GM12878 (cell line): ENCODE data around the gene ANKRD33B. TPM values are rescaled to one million over a fixed set of nuclear protein-coding genes. Genes with fewer than 3 reads are reported as not detected.

Source experiments
- ATAC-seq: fragments of 200-7000 bp; cut with Tn5 transposase; 3 replicates; pipeline ENCODE4 v1.9.1; 2020; ENCODE audit warnings: mild to moderate bottlenecking, moderate library complexity
- BruUV-seq: library from RNA; stranded (reverse); fragments of 400-500 nt; replicated peaks from 2 replicates; lab custom pipeline; 2021; lab: Mats Ljungman, UMichigan
- CTCF ChIA-PET: fragments of 300-600 bp; sonication (Branson Sonifier 250); formaldehyde crosslinking; extraction: SDS; loops from one replicate; lab custom pipeline; 2021; ENCODE audit warnings: inconsistent platforms; lab: Yijun Ruan, JAX
- POLR2A ChIA-PET: fragments of 350-600 bp; formaldehyde crosslinking; extraction: SDS; loops from one replicate; lab custom pipeline; 2021; ENCODE audit warnings: inconsistent platforms; lab: Charles Lee
- RAD21 ChIA-PET: fragments of 300-600 bp; sonication (Branson Sonifier 250); formaldehyde crosslinking; loops from one replicate; lab custom pipeline; 2023; ENCODE audit warnings: antibody characterized with exemption; ENCODE audit not compliant: unreplicated experiment; lab: Charles Lee
- SMC1A ChIA-PET: fragments of 300-600 bp; sonication (Branson Sonifier 250); formaldehyde crosslinking; loops from one replicate; lab custom pipeline; 2023; ENCODE audit not compliant: unreplicated experiment, uncharacterized antibody; lab: Charles Lee
- DNase-seq: peaks from one replicate; pipeline ENCODE4 v3.0.0-alpha.2; 2011; ENCODE audit warnings: low read depth, low spot score
- FAIRE-seq: peaks from 3 replicates; lab custom pipeline; 2011; peaks lifted over from hg19 to GRCh38; lab: Jason Lieb, UNC
- H2AFZ ChIP-seq: 2 replicates; pipeline ENCODE4 v1.6.0; 2011; ENCODE audit warnings: low read depth, low read length, control low read depth; ENCODE audit not compliant: control insufficient read depth
- H3K27ac ChIP-seq: 2 replicates; pipeline ENCODE4 v1.5.1; 2011; ENCODE audit warnings: control low read depth; ENCODE audit not compliant: control insufficient read depth, insufficient read depth
- H3K27me3 ChIP-seq, 2 experiments: replicated peaks in 1 of 2; 2 replicates each; pipeline versions ENCODE4 v1.6.0 to v1.6.1; 2011; ENCODE audit warnings: low read length in 1 of 2; ENCODE audit not compliant: control insufficient read depth in 2 of 2, insufficient read depth in 2 of 2
- H3K36me3 ChIP-seq, 2 experiments: 2 replicates each; pipeline ENCODE4 v1.5.1; 2011; ENCODE audit warnings: low read length in 1 of 2; ENCODE audit not compliant: control insufficient read depth in 2 of 2, insufficient read depth in 2 of 2
- H3K4me1 ChIP-seq: 2 replicates; pipeline ENCODE4 v1.6.1; 2011; ENCODE audit warnings: mild to moderate bottlenecking, low read length, moderate library complexity, mixed read lengths; ENCODE audit not compliant: control insufficient read depth, insufficient read depth
- H3K4me2 ChIP-seq: 2 replicates; pipeline ENCODE4 v1.6.0; 2011; ENCODE audit warnings: control low read depth; ENCODE audit not compliant: control insufficient read depth, insufficient read depth
- H3K4me3 ChIP-seq: fragments of 200-600 bp; sonication (generic); 2 replicates; pipeline ENCODE4 v1.5.1; 2016
- H3K79me2 ChIP-seq: 2 replicates; pipeline ENCODE4 v1.6.0; 2011; ENCODE audit warnings: low read length; ENCODE audit not compliant: control insufficient read depth, insufficient read depth
- H3K9ac ChIP-seq: 2 replicates; pipeline ENCODE4 v1.8.0; 2011; ENCODE audit warnings: low read length, control low read depth, mixed read lengths; ENCODE audit not compliant: control insufficient read depth, insufficient read depth
- H3K9me3 ChIP-seq: replicated peaks from 3 replicates; pipeline ENCODE4 v1.5.1; 2011; ENCODE audit warnings: mild to moderate bottlenecking, low read length; ENCODE audit not compliant: control insufficient read depth, insufficient read depth
- H4K20me1 ChIP-seq: 2 replicates; pipeline ENCODE4 v1.6.0; 2011; ENCODE audit not compliant: control insufficient read depth, insufficient read depth
- ASH2L ChIP-seq: fragments of 300-600, 200-600 bp; sonication (generic); IDR thresholded peaks from 2 replicates; pipeline ENCODE4 v1.6.1; 2017; ENCODE audit warnings: low read depth, mild to moderate bottlenecking, borderline replicate concordance
- CBFB ChIP-seq: IDR thresholded peaks from 2 replicates; pipeline ENCODE4 v1.6.1; 2016; ENCODE audit warnings: antibody characterized with exemption, low read depth
- DPF2 ChIP-seq: fragments of 450-650 bp; IDR thresholded peaks from 2 replicates; pipeline ENCODE4 v1.6.1; 2017; ENCODE audit warnings: mild to moderate bottlenecking
- HDGF ChIP-seq: fragments of 450-650 bp; IDR thresholded peaks from 2 replicates; pipeline ENCODE4 v1.6.1; 2016; ENCODE audit warnings: antibody characterized with exemption
- LARP7 ChIP-seq: fragments of 450-650 bp; IDR thresholded peaks from 2 replicates; pipeline ENCODE4 v1.6.1; 2017; ENCODE audit warnings: mild to moderate bottlenecking
- MYB ChIP-seq: fragments of 150-350 bp; IDR thresholded peaks from 2 replicates; pipeline ENCODE4 v1.6.1; 2014; ENCODE audit warnings: mild to moderate bottlenecking, low read depth, low read length, borderline replicate concordance
- PAX8 ChIP-seq: fragments of 450-650 bp; IDR thresholded peaks from 2 replicates; pipeline ENCODE4 v1.6.1; 2017; ENCODE audit warnings: mild to moderate bottlenecking, moderate library complexity
- PBX3 ChIP-seq: IDR thresholded peaks from 2 replicates; pipeline ENCODE4 v1.6.1; 2011; ENCODE audit warnings: mild to moderate bottlenecking, low read depth, low read length, moderate library complexity; ENCODE audit not compliant: insufficient replicate concordance
- ZBTB40 ChIP-seq: fragments of 450-650 bp; IDR thresholded peaks from 2 replicates; pipeline ENCODE4 v1.6.1; 2016; ENCODE audit warnings: mild to moderate bottlenecking, moderate library complexity, borderline replicate concordance
- ZNF592 ChIP-seq: fragments of 450-650 bp; IDR thresholded peaks from 2 replicates; pipeline ENCODE4 v1.6.1; 2017; ENCODE audit warnings: mild to moderate bottlenecking, moderate library complexity
- WGBS: methylation state at CpG from one replicate; pipeline ENCODE4 v1.1.6; 2016; ENCODE audit warnings: low lambda C conversion rate; ENCODE audit not compliant: insufficient replicate concordance, insufficient coverage; ENCODE audit errors: missing lambda C conversion rate; 5-methylcytosine and 5-hydroxymethylcytosine counted together
- in situ Hi-C: fragments of 300-500 bp; cut with MboI; formaldehyde crosslinking; loops from 9 replicates; pipeline ENCODE4 v1.14.3; 2018; ENCODE audit warnings: mixed read lengths
- intact Hi-C: fragments of 100-400 bp; cut with micrococcal nuclease; formaldehyde crosslinking; loops from one replicate; pipeline ENCODE4 v1.14.2; 2022; ENCODE audit not compliant: unreplicated experiment
- polyA plus RNA-seq, 11 experiments: library from polyadenylated mRNA; depleted of rRNA in 4 of 11; unstranded in 6 of 11; stranded (reverse) in 5 of 11; fragments of >200 nt; fragmentation: Nextera tagmentation in 4 of 11; fragmentation: Illumina TruSeq in 1 of 11; extraction: Ambion mirVana in 4 of 11; extraction: Trizol in 1 of 11; gene quantifications; 1 replicate in 1 of 11; 2 replicates in 10 of 11; pipeline versions ENCODE4 v1.2.1 to v1.2.3, GENCODE V29; 2011 to 2016; ENCODE audit warnings: inconsistent platforms in 2 of 11, missing spikeins in 2 of 11, low read depth in 1 of 11
- total RNA-seq, 4 experiments: library from RNA; depleted of rRNA in 3 of 4; stranded (reverse); fragments of >200 nt in 3 of 4; fragmentation: Illumina TruSeq in 1 of 4; extraction: Trizol in 1 of 4; gene quantifications; 2 replicates each; pipeline versions ENCODE4 v1.2.1 to v1.2.3, GENCODE V29; 2013 to 2021
- TF ChIP-seq, protein P1 (sequence below): IDR thresholded peaks from 2 replicates; pipeline ENCODE4 v1.6.1; 2012; ENCODE audit warnings: low read depth, low read length, improper control_type of control experiment

Gene ANKRD33B
- total and polyA plus RNA-seq, 10 of the 15 experiments (the other 5 are each of a cell fraction or from before 2014, with no cell fraction given): 4.9 to 61.6 (median 15.6) TPM

DNA sequence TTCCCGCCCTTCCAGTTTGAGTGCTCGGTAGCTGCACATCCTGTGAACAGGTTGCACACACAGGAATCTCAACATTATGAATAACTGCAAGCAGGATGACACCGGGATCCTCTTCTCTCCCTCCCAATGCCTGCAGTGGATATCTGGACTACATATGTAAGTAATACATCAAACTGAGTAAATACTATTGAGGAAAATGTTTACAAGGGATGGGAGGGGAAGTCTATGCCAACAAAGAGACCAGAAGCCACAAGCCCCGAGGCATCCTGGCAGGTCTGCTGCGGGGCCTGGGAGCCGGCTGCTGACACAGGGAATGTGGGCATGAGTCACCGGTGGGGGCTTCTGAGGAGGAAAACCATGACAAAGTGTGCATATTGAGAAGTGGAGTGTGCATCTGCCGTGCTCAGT, 8.6 kb upstream of the ANKRD33B start (continued):
- TF ChIP-seq, protein P1, sequence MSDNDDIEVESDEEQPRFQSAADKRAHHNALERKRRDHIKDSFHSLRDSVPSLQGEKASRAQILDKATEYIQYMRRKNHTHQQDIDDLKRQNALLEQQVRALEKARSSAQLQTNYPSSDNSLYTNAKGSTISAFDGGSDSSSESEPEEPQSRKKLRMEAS: no peak
- TF ChIP-seq LARP7 (no peak), HDGF (no peak), MYB (no peak), CBFB (no peak), ASH2L (no peak), DPF2 (no peak)
- TF ChIP-seq, all 136 proteins: peak for 0

GRCh38 chr5:10556289-10556807, 7.5 kb upstream of the ANKRD33B start:
- no peaks in the 10 kb centered on the region for H3K36me3 ChIP-seq
- DNase-seq (no peak), FAIRE-seq (no peak), ATAC-seq (no peak)
- peak overlapping the region; percentile 47 for H3K4me2 ChIP-seq
- ChIA-PET SMC1A (interaction anchor here (1.0 to 1.8 kb wide), 3 partner anchors 19 to 55 kb away, joined by 3 to 4 read pairs (median 4); no protein-coding TSS in a partner anchor), POLR2A (no interaction called here), CTCF (interaction anchor here (1.3 to 7.9 kb wide), 4 partner anchors 37 to 134 kb away, joined by 3 to 57 read pairs (median 14); no protein-coding TSS in a partner anchor), RAD21 (interaction anchor here (1.0 to 1.4 kb wide), 4 partner anchors 11 to 71 kb away, joined by 4 to 6 read pairs (median 5); no protein-coding TSS in a partner anchor)
- no TSS peak for BruUV-seq
- H3K4me1 ChIP-seq: peaks cover 22% of the 10 kb centered on the region
- H3K27ac ChIP-seq: no peak overlapping the region
- H3K4me3 ChIP-seq: no peak overlapping the region
- no peaks in the 10 kb centered on the region for H3K79me2 ChIP-seq
- H4K20me1 ChIP-seq: no peaks in the 10 kb centered on the region
- in situ Hi-C loops: no loop called here
- H2AFZ ChIP-seq: no peak overlapping the region; the same call in 1 of the 2 replicates
- intact Hi-C loops: no loop called here
- no peaks in the 10 kb centered on the region for H3K9me3 ChIP-seq
- H3K9ac ChIP-seq: no peak overlapping the region
- 42% methylated on average over 3 of the region's 3 CpGs for WGBS
- no peaks in the 10 kb centered on the region for H3K27me3 ChIP-seq
- TF ChIP-seq ZNF592: no peak
- TF ChIP-seq PAX8: no peak
- TF ChIP-seq PBX3: no peak
- no peak for TF ChIP-seq ZBTB40
